ENCODE results near the gene MASP1.

The MASP1 gene

DNA sequence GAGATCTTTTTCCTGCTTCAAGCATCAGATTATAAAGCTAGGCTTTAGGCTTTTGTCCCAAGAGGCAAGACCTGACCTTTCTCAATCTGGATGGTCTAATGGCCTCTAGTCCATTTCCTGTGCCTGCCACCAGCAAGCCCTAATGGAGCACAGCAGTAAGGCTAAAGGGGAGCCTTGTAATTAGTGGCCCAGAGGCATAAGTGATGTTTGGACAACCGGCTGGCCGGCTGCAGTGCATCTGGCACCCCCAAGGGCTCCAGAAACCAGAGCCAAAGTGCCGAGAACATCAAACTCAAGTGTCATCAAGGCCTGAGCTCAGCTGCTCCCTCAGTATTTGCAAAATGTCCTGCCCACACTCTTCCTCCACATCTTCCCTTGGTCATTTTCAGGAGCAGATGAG, 44.8 kb upstream of the MASP1 start:
- ATAC-seq = no peak
- TF ChIP-seq, protein P1, sequence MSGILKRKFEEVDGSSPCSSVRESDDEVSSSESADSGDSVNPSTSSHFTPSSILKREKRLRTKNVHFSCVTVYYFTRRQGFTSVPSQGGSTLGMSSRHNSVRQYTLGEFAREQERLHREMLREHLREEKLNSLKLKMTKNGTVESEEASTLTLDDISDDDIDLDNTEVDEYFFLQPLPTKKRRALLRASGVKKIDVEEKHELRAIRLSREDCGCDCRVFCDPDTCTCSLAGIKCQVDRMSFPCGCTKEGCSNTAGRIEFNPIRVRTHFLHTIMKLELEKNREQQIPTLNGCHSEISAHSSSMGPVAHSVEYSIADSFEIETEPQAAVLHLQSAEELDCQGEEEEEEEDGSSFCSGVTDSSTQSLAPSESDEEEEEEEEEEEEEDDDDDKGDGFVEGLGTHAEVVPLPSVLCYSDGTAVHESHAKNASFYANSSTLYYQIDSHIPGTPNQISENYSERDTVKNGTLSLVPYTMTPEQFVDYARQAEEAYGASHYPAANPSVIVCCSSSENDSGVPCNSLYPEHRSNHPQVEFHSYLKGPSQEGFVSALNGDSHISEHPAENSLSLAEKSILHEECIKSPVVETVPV (CRISPR knock-in tag; IDR thresholded peaks at IDR 0.05) = no peak
- TF ChIP-seq ZNF8 (CRISPR knock-in tag; IDR thresholded peaks at IDR 0.05) = no peak
- TF ChIP-seq TCF4 (CRISPR knock-in tag; IDR thresholded peaks at IDR 0.05; ENCODE audit: borderline replicate concordance) = no peak
- no peak for TF ChIP-seq SNAI2 (CRISPR knock-in tag; IDR thresholded peaks at IDR 0.05)
- no peak for TF ChIP-seq ZFP3 (CRISPR knock-in tag; IDR thresholded peaks at IDR 0.05)
- TF ChIP-seq, protein P2, sequence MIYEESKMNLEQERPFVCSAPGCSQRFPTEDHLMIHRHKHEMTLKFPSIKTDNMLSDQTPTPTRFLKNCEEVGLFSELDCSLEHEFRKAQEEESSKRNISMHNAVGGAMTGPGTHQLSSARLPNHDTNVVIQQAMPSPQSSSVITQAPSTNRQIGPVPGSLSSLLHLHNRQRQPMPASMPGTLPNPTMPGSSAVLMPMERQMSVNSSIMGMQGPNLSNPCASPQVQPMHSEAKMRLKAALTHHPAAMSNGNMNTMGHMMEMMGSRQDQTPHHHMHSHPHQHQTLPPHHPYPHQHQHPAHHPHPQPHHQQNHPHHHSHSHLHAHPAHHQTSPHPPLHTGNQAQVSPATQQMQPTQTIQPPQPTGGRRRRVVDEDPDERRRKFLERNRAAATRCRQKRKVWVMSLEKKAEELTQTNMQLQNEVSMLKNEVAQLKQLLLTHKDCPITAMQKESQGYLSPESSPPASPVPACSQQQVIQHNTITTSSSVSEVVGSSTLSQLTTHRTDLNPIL (CRISPR knock-in tag; IDR thresholded peaks at IDR 0.05; ENCODE audit: low read depth) = no peak
- no peak for TF ChIP-seq ARNTL (CRISPR knock-in tag; IDR thresholded peaks at IDR 0.05; ENCODE audit: borderline replicate concordance, low read depth)
- TF ChIP-seq, protein P3, sequence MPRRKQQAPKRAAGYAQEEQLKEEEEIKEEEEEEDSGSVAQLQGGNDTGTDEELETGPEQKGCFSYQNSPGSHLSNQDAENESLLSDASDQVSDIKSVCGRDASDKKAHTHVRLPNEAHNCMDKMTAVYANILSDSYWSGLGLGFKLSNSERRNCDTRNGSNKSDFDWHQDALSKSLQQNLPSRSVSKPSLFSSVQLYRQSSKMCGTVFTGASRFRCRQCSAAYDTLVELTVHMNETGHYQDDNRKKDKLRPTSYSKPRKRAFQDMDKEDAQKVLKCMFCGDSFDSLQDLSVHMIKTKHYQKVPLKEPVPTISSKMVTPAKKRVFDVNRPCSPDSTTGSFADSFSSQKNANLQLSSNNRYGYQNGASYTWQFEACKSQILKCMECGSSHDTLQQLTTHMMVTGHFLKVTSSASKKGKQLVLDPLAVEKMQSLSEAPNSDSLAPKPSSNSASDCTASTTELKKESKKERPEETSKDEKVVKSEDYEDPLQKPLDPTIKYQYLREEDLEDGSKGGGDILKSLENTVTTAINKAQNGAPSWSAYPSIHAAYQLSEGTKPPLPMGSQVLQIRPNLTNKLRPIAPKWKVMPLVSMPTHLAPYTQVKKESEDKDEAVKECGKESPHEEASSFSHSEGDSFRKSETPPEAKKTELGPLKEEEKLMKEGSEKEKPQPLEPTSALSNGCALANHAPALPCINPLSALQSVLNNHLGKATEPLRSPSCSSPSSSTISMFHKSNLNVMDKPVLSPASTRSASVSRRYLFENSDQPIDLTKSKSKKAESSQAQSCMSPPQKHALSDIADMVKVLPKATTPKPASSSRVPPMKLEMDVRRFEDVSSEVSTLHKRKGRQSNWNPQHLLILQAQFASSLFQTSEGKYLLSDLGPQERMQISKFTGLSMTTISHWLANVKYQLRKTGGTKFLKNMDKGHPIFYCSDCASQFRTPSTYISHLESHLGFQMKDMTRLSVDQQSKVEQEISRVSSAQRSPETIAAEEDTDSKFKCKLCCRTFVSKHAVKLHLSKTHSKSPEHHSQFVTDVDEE (CRISPR knock-in tag; IDR thresholded peaks at IDR 0.05) = no peak
- TF ChIP-seq, protein P4, sequence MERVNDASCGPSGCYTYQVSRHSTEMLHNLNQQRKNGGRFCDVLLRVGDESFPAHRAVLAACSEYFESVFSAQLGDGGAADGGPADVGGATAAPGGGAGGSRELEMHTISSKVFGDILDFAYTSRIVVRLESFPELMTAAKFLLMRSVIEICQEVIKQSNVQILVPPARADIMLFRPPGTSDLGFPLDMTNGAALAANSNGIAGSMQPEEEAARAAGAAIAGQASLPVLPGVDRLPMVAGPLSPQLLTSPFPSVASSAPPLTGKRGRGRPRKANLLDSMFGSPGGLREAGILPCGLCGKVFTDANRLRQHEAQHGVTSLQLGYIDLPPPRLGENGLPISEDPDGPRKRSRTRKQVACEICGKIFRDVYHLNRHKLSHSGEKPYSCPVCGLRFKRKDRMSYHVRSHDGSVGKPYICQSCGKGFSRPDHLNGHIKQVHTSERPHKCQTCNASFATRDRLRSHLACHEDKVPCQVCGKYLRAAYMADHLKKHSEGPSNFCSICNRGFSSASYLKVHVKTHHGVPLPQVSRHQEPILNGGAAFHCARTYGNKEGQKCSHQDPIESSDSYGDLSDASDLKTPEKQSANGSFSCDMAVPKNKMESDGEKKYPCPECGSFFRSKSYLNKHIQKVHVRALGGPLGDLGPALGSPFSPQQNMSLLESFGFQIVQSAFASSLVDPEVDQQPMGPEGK (CRISPR knock-in tag; IDR thresholded peaks at IDR 0.05; ENCODE audit: borderline replicate concordance) = no peak
- TF ChIP-seq, protein P5, sequence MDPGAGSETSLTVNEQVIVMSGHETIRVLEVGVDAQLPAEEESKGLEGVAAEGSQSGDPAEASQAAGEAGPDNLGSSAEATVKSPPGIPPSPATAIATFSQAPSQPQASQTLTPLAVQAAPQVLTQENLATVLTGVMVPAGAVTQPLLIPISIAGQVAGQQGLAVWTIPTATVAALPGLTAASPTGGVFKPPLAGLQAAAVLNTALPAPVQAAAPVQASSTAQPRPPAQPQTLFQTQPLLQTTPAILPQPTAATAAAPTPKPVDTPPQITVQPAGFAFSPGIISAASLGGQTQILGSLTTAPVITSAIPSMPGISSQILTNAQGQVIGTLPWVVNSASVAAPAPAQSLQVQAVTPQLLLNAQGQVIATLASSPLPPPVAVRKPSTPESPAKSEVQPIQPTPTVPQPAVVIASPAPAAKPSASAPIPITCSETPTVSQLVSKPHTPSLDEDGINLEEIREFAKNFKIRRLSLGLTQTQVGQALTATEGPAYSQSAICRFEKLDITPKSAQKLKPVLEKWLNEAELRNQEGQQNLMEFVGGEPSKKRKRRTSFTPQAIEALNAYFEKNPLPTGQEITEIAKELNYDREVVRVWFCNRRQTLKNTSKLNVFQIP (CRISPR knock-in tag; IDR thresholded peaks at IDR 0.05; ENCODE audit: borderline replicate concordance, low read depth) = no peak
- TF ChIP-seq PPARA (CRISPR knock-in tag; IDR thresholded peaks at IDR 0.05; ENCODE audit: borderline replicate concordance) = no peak
- no peak for TF ChIP-seq RARB (CRISPR knock-in tag; IDR thresholded peaks at IDR 0.05)
- no peak for TF ChIP-seq ISL1 (CRISPR knock-in tag; IDR thresholded peaks at IDR 0.05)
- no peak for TF ChIP-seq ESRRG (CRISPR knock-in tag; IDR thresholded peaks at IDR 0.05)
- TF ChIP-seq ZNF70 (CRISPR knock-in tag; IDR thresholded peaks at IDR 0.05) = no peak
- TF ChIP-seq BACH2 (CRISPR knock-in tag; IDR thresholded peaks at IDR 0.05; ENCODE audit: borderline replicate concordance) = no peak
- TF ChIP-seq TOX (CRISPR knock-in tag; IDR thresholded peaks at IDR 0.05; ENCODE audit: borderline replicate concordance) = no peak

DNA sequence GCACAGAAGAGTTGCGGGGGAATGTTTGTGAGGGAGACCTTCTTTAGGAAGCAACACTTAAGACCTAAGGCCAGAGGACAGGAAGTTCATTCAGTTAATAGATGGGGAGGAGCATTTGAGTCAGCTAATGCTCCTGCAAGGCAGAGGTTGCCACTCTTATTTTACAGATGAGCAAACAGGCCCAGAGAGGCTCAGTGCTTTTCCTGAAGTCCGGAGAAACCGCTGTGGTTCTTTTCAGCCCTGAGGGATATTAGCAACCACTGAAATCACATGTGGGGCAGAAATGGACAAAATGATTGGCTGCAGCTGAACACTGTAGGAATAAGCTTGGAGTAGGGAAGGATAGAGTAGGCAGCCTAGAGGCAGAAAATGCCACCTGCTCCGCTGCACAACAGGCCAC, 43.4 kb upstream of the MASP1 start:
- no peak for ATAC-seq

More for the DNA sequence above, 43.4 kb upstream of the MASP1 start:
- TF ChIP-seq, protein P5 (CRISPR knock-in tag; IDR thresholded peaks at IDR 0.05; ENCODE audit: borderline replicate concordance, low read depth) = no peak
- TF ChIP-seq, protein P3 (CRISPR knock-in tag; IDR thresholded peaks at IDR 0.05) = no peak
- TF ChIP-seq, protein P2 (CRISPR knock-in tag; IDR thresholded peaks at IDR 0.05; ENCODE audit: low read depth) = no peak
- TF ChIP-seq RARB (CRISPR knock-in tag; IDR thresholded peaks at IDR 0.05) = no peak
- no peak for TF ChIP-seq CSDC2 (CRISPR knock-in tag; IDR thresholded peaks at IDR 0.05)

Measured in SK-N-SH treated with all-trans-retinoic acid at 6 μM for 48 hours (cell line).